HG03103 (cell line): ENCODE measurements around the gene DBP.
"Not testable (repeated sequence)": the region's sequence is repeated elsewhere in the genome, so short reads cannot be mapped to it uniquely, and the experiment has no call there.

Experiments
- ATAC-seq: cut with Tn5 transposase; IDR thresholded peaks from one replicate; pipeline ENCODE4 v1.9.1; 2021; ENCODE audit warnings: low read depth; ENCODE audit not compliant: unreplicated experiment

The DBP gene

GRCh38 chr19:48668761-48669160, 31.6 kb upstream of the DBP start:
- no peak for ATAC-seq

DNA sequence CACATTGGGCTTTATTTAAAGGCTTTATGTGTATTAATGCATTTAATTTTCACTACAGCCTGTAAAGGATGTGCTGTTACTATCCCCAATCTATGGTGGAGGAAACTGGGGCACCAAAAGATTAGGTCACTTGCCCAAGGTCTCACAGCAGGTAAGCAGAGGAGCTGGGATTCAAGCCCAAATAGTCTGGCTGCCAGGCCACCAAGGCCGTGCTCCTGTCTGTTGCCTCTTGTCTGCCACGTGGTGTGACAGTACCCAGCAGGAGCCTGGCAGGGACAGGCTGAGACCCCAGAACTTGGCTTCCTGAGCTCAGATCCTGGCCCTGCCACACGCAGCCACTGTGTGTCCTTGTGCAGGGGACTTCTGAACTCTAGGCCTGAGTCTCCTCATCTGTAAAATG, 31.2 kb upstream of the DBP start:
- no peak for ATAC-seq

- ATAC-seq = no peak
Measured at GRCh38 chr19:48665786-48666185, 28.6 kb upstream of the DBP start.

DNA sequence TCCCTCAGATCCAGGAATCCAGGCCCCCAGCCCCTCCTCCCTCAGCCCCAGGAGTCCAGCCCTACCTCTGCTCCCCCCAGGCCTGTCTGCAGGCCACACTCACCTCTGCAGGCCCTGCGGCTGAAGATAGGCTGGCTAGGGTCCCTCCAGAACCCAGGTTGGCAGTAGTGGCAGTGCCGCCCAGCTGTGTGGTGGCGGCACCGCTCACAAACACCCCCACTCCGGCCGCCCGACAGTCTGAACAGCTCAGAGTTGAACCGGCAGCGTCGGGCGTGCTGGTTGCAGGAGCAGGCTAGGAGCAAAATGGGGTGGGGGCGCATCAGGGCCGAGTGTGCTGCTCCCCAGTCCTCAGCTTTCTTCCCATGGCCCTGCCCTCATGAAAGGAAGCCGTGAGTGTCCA, 27.3 kb upstream of the DBP start:
- ATAC-seq = no peak

DNA sequence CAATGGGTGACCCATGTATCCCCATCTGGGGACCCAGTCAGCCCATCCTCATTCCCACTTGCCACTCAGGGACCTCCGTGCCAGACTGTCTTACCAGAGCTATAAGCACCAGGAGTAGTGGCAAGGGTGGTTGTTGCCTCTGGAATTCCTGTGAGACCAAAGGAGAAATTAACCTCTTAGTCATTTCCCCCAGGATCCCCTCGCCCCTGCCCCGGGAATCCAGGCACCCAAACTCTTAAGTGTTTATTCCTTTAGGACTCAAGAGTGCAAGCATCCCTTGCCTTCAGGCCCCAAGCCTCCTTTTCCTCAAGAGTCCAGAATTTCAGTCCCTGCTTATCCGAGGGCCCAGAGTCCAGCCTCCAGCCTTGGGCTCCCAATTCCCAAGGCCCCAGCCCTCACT, 26.5 kb upstream of the DBP start:
- no peak for ATAC-seq

DNA sequence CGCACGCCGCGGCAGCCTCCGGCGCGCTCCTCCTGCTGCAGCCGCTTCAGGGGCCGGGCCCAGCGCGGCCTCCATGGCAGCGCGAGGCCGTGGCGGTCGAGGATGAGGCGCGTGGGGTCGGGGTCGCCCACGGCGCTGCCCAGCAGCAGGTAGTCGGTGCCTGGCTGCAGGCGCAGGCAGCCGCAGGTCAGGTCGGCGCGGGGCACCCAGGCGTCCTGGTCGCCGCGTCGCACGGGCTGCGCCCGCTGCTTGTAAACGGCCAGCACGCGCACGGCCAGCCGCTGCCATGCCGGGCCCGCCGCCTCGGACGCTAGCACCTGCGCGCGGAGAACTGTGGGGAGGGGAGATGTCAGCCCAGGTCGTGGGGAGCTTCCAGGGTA, 24.5 kb upstream of the DBP start:
- no peak for ATAC-seq

- peak; percentile 69 for ATAC-seq
Measured at GRCh38 chr19:48660852-48661710, 23.9 kb upstream of the DBP start.

GRCh38 chr19:48659768-48660167, 22.6 kb upstream of the DBP start:
- no peak for ATAC-seq

DNA sequence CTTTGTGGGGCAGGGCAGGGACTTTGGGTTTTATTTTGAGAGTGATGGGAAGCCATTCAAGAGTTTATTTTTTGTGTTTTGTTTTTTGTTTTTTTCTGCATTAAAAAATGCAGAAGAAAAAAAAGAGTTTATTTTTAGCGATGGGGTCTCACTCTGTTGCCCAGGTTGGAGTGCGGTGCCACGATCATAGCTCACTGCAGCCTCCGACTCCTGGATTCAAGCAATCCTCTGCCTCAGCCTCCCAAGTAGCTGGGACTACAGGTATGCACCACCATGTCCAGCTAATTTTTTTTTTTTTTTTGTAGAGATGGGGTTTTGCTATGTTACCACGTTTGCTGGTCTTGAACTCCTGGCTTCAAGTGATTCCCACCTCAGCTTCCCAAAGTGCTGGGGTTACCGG, 21.3 kb upstream of the DBP start:
- no peak for ATAC-seq

- not testable (repeated sequence) for ATAC-seq
Measured at GRCh38 chr19:48657828-48658227, 20.6 kb upstream of the DBP start.

DNA sequence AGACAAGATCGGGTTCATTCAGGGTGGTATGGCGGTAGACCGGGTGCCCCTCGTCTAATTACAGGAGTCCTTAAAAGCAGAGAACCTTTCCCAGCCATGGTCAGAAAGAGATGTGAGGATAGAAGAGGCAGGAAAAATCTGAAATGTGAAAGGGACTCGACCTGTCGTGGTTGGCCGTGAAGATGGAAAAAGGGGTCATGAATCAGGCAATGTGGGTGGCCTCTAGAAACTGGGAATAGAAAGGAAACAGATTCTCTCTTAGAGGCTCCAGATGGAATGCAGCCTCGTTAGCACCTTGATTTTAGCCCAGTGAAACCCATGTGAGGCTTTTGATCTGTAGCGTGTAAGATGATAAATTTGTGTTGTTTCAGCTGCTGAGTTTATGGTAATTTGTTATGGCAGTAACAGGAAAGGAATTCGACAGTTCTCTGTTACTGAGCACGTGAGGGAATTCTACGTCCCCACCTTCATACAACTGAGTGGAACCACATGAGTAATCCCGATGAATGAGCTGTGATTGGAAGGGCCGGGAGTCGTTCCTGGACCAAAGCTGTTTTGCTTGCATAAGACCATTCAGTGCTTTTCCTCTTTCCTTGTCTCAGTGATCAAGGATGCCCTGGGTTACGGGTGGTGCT, 19.8 kb upstream of the DBP start:
- no peak for ATAC-seq

DNA sequence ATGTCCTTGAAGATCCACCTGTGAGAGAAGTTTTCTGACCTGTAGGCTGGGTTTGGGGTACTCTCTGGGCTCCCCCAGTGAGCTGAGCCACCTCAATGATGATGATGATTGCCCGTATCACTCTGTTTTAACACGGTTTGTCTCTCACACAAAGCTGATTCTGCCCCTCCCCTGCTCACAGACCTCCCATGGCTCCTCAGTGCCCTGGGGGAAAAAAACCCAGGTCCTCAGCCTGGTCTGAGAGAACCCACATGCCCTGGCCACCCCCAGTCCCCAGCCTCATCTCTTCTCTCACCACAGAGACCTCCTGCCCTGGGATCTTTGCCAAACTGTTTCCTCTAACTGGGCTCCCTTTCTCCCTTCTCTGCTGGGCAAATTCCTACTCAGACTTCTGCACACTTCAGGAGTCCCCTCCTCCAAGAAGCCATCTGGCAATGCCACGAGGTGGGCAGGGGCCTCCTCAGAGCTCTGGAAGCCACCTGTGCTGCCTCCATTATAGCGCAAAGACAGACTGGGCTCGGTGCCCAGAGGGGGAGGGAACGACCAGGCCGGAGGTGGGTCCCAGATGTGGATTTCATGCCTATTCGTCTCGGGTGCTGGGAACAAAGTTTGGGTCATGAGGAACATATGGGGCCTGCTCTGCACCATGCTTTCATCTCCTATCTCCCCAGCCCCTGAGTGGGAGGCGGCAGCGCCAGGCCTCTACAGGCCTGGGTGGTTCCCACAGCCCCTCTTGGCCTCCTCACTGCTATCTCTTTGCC, 17.3 kb upstream of the DBP start:
- no peak for ATAC-seq

DNA sequence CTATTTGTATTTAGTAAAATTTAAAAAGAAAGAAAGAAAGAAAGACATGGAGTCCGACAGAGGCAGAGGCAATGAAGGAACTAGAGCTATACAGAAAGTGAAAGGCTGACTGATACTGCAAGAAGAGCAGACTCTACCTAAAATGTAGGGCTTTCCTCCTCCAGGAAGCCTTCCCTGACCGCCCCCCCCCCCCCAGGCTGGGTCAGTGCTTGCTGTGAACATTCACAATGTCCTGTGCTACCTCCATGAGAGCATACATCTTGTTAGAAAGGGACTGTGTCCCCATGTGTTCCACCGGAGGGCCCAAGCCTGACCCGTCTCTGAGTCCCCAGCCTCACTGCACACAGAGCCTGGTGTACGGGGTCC, 14.5 kb upstream of the DBP start:
- ATAC-seq = no peak

DNA sequence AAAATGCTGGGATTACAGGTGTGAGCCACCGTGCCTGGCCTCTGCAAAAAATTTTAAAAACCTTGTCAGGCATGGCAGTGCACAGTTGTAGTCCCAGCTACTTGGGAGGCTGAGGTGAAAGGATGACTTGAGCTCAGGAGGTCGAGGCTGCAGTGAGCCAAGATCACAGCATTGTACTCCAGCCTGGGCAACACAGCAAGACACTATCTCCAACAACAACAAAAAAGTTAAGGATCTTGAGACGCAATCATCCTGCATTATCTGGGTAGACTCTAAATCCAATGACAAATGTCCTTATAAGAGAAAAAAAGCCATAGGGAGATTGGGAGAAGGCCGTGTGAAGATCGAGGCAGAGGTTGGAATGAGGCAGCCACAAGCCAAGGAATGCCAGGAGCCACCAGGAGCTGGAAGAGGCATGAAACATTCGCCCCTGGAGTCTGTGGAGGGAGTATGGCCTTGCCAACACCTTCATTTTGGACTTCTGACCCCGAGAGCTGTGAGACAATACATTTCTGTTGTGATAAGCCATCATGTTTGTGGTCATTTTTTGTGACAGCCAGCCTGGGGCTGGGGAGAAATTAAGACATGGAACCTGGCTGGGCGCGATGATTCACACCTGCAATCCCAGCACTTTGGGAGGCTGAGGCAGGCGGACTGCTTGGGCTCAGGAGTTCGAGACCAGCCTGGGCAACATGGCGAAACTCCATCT, 13.9 kb upstream of the DBP start:
- ATAC-seq = no peak

GRCh38 chr19:48648134-48648533, 11.0 kb upstream of the DBP start:
- no peak for ATAC-seq

GRCh38 chr19:48646722-48647216, 9.6 kb upstream of the DBP start:
- no peak for ATAC-seq

- peak; percentile 82 for ATAC-seq
Measured at GRCh38 chr19:48646001-48646721, 9.0 kb upstream of the DBP start, which contains the start of gene CA11. TSS of gene CA11 (minus strand) at chr19:48646187. CDS start at chr19:48645632, 555 bp downstream.

- no peak for ATAC-seq
Measured at GRCh38 chr19:48645620-48646000, 8.4 kb upstream of the DBP start.

DNA sequence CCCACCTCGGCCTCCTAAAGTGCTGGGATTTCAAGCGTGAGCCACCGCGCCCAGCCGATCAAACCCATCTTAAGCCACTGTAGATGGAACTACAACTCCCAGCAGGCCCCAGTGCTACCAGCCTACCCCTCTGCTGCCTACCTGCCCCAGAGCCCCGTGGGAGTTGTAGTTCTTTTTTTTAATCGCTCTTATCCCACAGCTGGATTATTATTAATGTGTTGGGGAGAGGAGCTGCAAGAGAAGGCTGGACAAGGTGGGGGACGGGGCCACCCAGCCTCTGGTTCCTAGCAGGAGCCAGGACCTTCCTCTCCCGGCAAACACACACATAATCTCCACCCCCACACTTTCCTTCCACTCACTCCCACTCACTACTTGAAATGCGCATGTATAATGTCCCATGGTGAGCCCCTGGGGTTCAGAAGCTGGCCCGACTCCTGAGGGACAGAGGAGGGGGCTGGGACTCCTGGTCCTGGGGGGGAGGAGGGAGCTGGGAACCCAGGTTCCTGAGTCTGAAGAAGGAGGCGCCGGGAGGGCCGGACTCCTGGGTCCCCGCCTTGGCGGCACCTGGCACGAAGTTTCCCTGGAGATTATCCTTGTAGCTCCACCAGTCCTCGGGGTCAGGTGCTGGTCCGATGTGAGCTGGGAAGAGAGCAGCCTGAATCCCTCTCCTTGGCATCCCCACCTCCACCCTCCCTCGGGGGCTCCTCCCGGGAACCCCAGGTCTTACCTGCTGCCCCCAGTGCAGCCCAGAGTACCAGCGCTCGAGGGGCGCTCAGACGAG, 7.8 kb upstream of the DBP start:
- ATAC-seq = no peak
